Suprapubic skin (tissue), 4 donors: ENCODE results near the gene RNASEH1.

Experiments
- CTCF ChIP-seq, 2 donors: fragments of 200-600 bp in 1 of 2; fragments of 450-650 bp in 1 of 2; sonication (generic) in 1 of 2; IDR thresholded peaks; one replicate each; pipeline ENCODE4 v1.5.1; 2016 to 2019; ENCODE audit warnings: antibody characterized with exemption in 2 of 2, mild to moderate bottlenecking in 1 of 2, moderate library complexity in 1 of 2
- EP300 ChIP-seq: sonication (generic); formaldehyde crosslinking; IDR thresholded peaks from one replicate; pipeline ENCODE4 v1.6.1; 2017; ENCODE audit warnings: antibody characterized with exemption
- POLR2A ChIP-seq, 2 donors: fragments of 450-650 bp; IDR thresholded peaks; one replicate each; pipeline ENCODE4 v1.6.1; 2017; ENCODE audit warnings: antibody characterized with exemption in 2 of 2, mild to moderate bottlenecking in 2 of 2, moderate library complexity in 2 of 2
- POLR2AphosphoS5 ChIP-seq, 3 donors: sonication (generic); formaldehyde crosslinking; IDR thresholded peaks; one replicate each; pipeline ENCODE4 v1.6.1; 2017; ENCODE audit warnings: antibody characterized with exemption in 3 of 3

- no peak for TF ChIP-seq CTCF (IDR thresholded peaks at IDR 0.05)
- TF ChIP-seq EP300, result no peak
- no peak for TF ChIP-seq POLR2A (IDR thresholded peaks at IDR 0.05)
- TF ChIP-seq POLR2AphosphoS5 (IDR thresholded peaks at IDR 0.05), result no peak
Measured at GRCh38 chr2:3520591-3520990, 37.5 kb downstream of the RNASEH1 start.
